ENCODE measurements around the gene CKAP5.

CKAP5 gene

GRCh38 chr11:46766656-46767055 is 79.4 kb downstream of the CKAP5 start:
- DNase-seq (ENCODE audit: low read depth in 3 of 3), result no peak

GRCh38 chr11:46762248-46762647 is 83.8 kb downstream of the CKAP5 start:
- DNase-seq (ENCODE audit: low read depth in 3 of 3), result no peak

DNA sequence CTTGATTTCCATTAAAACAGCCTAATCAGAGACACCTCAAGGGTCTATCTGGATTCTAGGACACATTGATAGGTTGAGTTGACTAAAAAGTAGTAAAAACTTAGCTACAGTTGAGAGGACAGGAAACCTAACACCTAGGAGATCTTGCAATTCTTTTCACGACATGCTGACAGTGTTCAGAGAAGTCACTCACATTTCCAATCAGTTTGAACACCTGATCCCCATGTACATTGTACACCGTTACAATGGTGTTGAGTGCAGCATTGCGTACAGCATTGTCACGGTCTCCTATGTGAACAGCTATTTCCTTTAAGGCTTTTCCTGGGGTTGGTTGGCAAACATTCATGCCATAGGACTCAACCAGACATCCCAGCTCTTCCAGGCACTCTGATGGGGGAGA is 84.3 kb downstream of the CKAP5 start:
- no peak for DNase-seq (ENCODE audit: low read depth in 3 of 3)

- DNase-seq (ENCODE audit: low read depth in 3 of 3), result no peak
Observed at GRCh38 chr11:46760429-46761128, 85.5 kb downstream of the CKAP5 start.

- DNase-seq (ENCODE audit: low read depth in 3 of 3), result no peak
Observed at GRCh38 chr11:46759196-46759595, 86.9 kb downstream of the CKAP5 start.

- no peak for DNase-seq (ENCODE audit: low read depth in 3 of 3)
Observed at GRCh38 chr11:46755962-46756361, 90.1 kb downstream of the CKAP5 start.

DNA sequence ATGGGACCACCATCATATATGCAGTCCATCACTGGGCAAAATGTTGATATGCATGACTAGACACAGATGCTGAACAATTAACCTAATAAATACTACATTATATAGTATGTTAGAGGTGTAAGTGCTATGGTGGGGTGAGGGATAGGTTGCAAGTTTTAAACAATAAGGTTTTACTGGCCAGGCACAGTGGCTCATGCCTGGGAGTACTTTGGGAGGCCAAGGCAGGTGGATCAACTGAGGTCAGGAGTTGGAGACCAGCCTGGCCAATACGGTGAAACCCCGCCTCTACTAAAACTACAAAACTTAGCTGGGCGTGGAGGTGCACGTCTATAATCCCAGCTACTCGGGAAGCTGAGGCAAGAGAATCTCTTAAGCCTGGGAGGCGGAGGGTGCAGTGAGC is 98.9 kb downstream of the CKAP5 start:
- no peak for DNase-seq (ENCODE audit: low read depth in 3 of 3)

GRCh38 chr11:46745995-46746394 is 100.1 kb downstream of the CKAP5 start:
- DNase-seq (ENCODE audit: low read depth in 3 of 3), result no peak

DNA sequence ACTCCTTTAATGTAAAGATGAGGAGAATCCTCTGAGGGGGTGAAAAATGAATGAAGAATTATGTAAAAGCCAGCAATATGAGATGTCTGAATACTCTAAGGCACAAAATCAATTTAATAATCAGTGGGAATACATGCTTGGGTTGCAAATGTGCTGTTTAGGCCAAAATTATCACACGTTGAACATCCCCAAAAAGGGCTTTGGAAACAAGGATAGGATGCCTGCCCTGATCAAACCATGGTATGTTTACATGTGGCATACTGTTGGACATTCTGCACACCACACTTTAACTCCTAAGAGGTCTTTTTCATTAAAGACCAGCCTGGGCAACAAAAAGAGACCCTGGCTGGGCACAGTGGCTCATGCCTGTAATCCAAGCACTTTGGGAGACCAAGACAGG is 100.8 kb downstream of the CKAP5 start:
- no peak for DNase-seq (ENCODE audit: low read depth in 3 of 3)

DNA sequence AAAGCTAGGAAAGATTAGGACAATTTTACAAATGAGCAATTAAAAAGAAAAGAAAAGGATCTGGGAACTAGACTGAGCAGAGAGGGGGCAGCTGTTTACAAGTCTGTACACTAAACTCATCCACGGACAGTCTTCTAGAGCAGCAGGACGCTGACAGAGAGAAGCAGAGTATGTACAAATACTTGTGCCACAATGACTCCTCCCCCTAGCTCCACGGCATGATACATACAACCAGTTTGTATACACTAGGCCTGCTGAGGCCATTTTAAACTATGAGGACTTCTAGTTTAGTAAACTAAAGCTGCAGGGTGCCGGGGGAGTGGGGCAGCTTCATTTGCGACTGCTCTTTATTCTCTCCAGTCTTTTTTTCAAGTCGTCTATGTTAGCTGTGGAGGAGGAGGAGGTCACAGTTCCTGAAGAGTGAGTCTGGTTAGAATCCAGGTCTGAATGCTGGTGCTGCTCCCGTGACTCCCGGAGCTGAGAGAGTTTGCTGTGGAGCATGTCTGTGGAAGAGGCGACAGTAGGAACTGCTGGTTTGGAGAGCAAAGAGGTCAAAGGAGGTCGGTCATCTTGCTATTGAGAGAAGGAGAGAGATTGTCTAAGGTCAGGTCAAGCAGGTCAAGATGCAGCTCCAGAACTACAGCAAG is 102.3 kb downstream of the CKAP5 start:
- DNase-seq (ENCODE audit: low read depth in 3 of 3), result no peak

DNA sequence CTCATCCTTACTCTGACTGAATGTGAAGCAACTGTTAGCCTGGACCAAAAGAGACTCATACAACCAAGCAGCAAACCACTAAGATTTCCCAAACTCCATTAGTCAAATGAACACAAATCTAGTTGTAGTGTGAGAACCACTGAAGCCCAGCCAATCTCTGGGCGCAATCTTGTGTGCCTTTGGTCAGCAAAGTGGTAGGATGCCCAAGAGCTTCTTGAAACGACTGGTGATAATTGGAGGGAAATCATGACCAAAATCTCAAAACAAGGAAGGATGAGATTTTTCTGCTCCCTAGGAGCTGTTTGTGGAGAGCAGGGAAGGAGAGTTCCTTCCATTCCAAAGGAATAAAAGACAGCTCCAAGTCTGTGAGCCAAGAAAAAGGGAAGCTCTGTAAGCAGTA is 103.0 kb downstream of the CKAP5 start:
- no peak for DNase-seq (ENCODE audit: low read depth in 3 of 3)

GRCh38 chr11:46741600-46742484 is 104.2 kb downstream of the CKAP5 start:
- no peak for DNase-seq (ENCODE audit: low read depth in 3 of 3)

- no peak for DNase-seq (ENCODE audit: low read depth in 3 of 3)
Observed at GRCh38 chr11:46738887-46739286, 107.2 kb downstream of the CKAP5 start.

- no peak for DNase-seq (ENCODE audit: low read depth in 3 of 3)
Observed at GRCh38 chr11:46737699-46738098, 108.4 kb downstream of the CKAP5 start.

DNA sequence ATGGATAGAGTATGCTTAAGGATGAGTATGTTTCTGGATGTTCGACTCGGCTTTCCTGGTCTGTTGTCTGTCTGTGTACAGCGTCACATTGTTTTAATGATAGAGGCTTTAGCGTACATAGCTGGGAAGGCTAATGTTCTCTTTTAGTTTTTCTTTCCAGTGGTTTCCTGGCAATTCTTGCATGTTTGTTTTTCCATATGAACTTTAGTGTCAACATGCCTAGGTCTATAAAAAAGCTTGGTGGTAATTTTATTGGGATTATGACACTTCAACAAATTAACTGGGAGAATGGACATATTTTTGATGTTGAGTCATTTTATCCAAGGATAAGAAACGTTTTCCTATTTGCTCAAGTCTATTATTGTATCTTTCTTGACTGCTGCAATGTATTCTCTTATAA is 109.5 kb downstream of the CKAP5 start:
- DNase-seq (ENCODE audit: low read depth in 3 of 3), result no peak

GRCh38 chr11:46736146-46736545 is 109.9 kb downstream of the CKAP5 start:
- no peak for DNase-seq (ENCODE audit: low read depth in 3 of 3)

GRCh38 chr11:46733234-46733633 is 112.8 kb downstream of the CKAP5 start:
- DNase-seq (ENCODE audit: low read depth in 3 of 3), result no peak

- no peak for DNase-seq (ENCODE audit: low read depth in 3 of 3)
Observed at GRCh38 chr11:46731545-46731944, 114.5 kb downstream of the CKAP5 start.

DNA sequence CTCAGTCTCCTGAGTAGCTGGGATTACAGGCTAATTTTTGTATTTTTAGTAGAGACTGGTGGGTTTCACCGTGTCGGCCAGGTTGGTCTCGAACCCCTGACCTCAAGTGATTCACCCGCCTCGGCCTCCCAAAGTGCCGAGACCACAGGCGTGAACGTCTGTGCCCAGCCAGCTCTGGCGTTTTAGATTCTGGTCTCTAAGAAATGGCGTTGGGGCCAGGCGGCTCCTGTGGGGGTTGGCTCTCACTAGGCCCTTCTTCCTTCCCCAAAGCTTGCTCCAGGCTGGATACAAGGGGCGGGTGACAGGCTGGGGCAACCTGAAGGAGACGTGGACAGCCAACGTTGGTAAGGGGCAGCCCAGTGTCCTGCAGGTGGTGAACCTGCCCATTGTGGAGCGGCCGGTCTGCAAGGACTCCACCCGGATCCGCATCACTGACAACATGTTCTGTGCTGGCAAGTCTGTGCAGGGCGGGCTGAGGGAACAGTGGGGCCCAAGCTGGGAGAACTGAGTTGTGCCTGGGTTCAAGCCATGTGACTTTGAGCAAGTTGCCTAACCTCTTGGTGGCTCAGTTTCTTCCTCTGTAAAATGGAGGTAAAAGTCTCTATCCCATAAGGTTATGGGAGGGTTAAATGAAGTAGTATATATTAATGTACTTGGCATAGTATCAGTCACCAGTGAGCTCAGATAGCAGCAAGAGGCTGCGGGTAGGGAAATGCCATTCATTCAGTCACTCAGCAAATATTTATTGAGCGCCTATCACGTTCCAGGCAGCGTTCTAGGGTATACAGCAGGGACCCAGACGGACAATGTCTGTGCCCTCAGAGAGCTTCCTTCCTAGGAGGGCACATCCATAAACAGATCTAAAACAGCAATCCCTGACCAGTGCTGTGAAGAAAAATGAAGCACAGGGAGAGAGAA is 116.7 kb downstream of the CKAP5 start:
- no peak for DNase-seq (ENCODE audit: low read depth in 3 of 3)

DNA sequence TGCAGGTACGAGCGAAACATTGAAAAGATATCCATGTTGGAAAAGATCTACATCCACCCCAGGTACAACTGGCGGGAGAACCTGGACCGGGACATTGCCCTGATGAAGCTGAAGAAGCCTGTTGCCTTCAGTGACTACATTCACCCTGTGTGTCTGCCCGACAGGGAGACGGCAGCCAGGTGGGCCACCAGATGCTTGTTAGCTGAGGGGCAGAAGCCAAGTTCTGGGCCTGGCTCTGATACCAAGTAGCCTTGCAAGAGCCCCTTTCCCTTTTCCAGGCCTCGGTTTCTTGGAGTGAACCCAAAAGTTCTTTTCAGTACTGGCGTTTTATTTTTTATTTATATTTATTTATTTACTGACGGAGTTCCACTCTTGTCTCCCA is 117.4 kb downstream of the CKAP5 start:
- DNase-seq (ENCODE audit: low read depth in 3 of 3), result no peak

GRCh38 chr11:46727952-46728658 is 118.0 kb downstream of the CKAP5 start:
- no peak for DNase-seq (ENCODE audit: low read depth in 3 of 3)
